Measurements from ENCODE around the gene NEDD4L.

The NEDD4L gene

GRCh38 chr18:58004317-58004716 is 39.7 kb upstream of the NEDD4L start (continued):
- TF ChIP-seq, protein P1, sequence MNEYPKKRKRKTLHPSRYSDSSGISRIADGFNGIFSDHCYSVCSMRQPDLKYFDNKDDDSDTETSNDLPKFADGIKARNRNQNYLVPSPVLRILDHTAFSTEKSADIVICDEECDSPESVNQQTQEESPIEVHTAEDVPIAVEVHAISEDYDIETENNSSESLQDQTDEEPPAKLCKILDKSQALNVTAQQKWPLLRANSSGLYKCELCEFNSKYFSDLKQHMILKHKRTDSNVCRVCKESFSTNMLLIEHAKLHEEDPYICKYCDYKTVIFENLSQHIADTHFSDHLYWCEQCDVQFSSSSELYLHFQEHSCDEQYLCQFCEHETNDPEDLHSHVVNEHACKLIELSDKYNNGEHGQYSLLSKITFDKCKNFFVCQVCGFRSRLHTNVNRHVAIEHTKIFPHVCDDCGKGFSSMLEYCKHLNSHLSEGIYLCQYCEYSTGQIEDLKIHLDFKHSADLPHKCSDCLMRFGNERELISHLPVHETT (tag by site-specific recombination; IDR thresholded peaks at IDR 0.05) = no peak
- TF ChIP-seq ZNF548 (tag by site-specific recombination; IDR thresholded peaks at IDR 0.05) (no peak), ZNF658 (tag by site-specific recombination; IDR thresholded peaks at IDR 0.05) (no peak), ZBTB10 (tag by site-specific recombination; IDR thresholded peaks at IDR 0.05) (no peak), MEIS1 (CRISPR knock-in tag; IDR thresholded peaks at IDR 0.05; ENCODE audit: borderline replicate concordance) (no peak), ZNF341 (tag by site-specific recombination; IDR thresholded peaks at IDR 0.05; ENCODE audit: low read depth) (no peak), ZNF776 (tag by site-specific recombination; IDR thresholded peaks at IDR 0.05; ENCODE audit: borderline replicate concordance) (no peak), ZNF670 (tag by site-specific recombination; IDR thresholded peaks at IDR 0.05; ENCODE audit: low read depth) (no peak), ZFP69B (tag by site-specific recombination; IDR thresholded peaks at IDR 0.05) (no peak)

DNA sequence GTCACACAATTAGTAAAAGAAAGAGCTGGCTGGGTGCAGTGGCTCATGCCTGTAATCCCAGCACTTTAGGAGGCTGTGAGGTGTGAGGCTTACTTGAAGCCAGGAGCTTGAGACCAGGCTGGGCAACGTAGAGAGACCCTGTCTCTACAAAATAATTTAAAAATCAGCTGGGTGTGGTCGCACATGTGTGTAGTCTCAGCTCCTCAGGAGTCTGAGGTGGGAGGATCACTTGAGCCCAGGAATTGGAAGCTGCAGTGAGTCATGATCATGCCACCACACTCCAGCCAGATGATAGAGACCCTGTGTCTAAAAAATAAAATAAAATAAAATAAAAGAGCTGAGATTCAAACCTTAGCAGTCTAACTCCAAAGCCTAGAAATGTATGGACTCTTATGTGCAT is 39.0 kb upstream of the NEDD4L start:
- ChIA-PET CTCF (interaction anchor here (0.6 to 1.0 kb wide), 3 partner anchors 38 to 317 kb away, joined by 3 to 4 read pairs (median 4); no protein-coding TSS in a partner anchor), POLR2A (no interaction called here)
- H3K27ac ChIP-seq (ENCODE audit: extremely low read depth, low read depth, low read length) = no peak overlapping the region
- TF ChIP-seq KLF1 (tag by site-specific recombination; IDR thresholded peaks at IDR 0.05) (no peak), ZIC2 (tag by site-specific recombination; IDR thresholded peaks at IDR 0.05) (no peak), TSHZ1 (tag by site-specific recombination; IDR thresholded peaks at IDR 0.05; ENCODE audit: borderline replicate concordance) (no peak), ZNF266 (tag by site-specific recombination; IDR thresholded peaks at IDR 0.05; ENCODE audit: low read depth) (no peak), ZNF654 (tag by site-specific recombination; IDR thresholded peaks at IDR 0.05; ENCODE audit: low read depth) (no peak), KLF9 (tag by site-specific recombination; IDR thresholded peaks at IDR 0.05; ENCODE audit: low read depth) (no peak), ZNF549 (tag by site-specific recombination; IDR thresholded peaks at IDR 0.05) (no peak), ZNF701 (tag by site-specific recombination; IDR thresholded peaks at IDR 0.05) (no peak), KLF10 (tag by site-specific recombination; IDR thresholded peaks at IDR 0.05) (no peak), ZSCAN18 (tag by site-specific recombination; IDR thresholded peaks at IDR 0.05) (no peak)
- H3K36me3 ChIP-seq (ENCODE audit: control insufficient read depth in 2 of 2, insufficient read depth in 1 of 2, low read length in 2 of 2) = no peaks in the 10 kb centered on the region
- no peaks in the 10 kb centered on the region for H3K9me3 ChIP-seq (ENCODE audit: control insufficient read depth, insufficient read depth, low read depth, low read length)
- H3K4me3 ChIP-seq (ENCODE audit: low read depth, low read length) = no peak overlapping the region
- no peaks in the 10 kb centered on the region for H3K4me1 ChIP-seq (ENCODE audit: control insufficient read depth, insufficient read depth, low read length)
